Fibroblast of the aortic adventitia (primary cell): Measurements from ENCODE around the gene NHERF2. TPM values are rescaled to one million over a fixed set of nuclear protein-coding genes. Genes with fewer than 3 reads are reported as not detected.

Experiments used
- DNase-seq: peaks from one replicate; pipeline ENCODE4 v3.0.0-alpha.2; 2010; ENCODE audit warnings: low read depth
- H3K4me3 ChIP-seq: 2 replicates; pipeline ENCODE4 v1.5.1; 2011; ENCODE audit warnings: low read depth, mild to moderate bottlenecking, control low read depth, low read length, moderate library complexity
- total RNA-seq: library from RNA; depleted of rRNA; stranded (reverse); fragments of >200 nt; gene quantifications from 2 replicates; pipeline ENCODE4 v1.2.3, GENCODE V29; 2012; ENCODE audit warnings: low replicate concordance
- TF ChIP-seq, protein P1 (sequence below): IDR thresholded peaks from 2 replicates; pipeline ENCODE4 v1.5.1; 2011; ENCODE audit warnings: mild to moderate bottlenecking, low read length, control low read depth, inconsistent platforms; ENCODE audit not compliant: insufficient read depth

The NHERF2 gene
- 11.5 and 26.3 TPM in 2 replicates for total RNA-seq

DNA sequence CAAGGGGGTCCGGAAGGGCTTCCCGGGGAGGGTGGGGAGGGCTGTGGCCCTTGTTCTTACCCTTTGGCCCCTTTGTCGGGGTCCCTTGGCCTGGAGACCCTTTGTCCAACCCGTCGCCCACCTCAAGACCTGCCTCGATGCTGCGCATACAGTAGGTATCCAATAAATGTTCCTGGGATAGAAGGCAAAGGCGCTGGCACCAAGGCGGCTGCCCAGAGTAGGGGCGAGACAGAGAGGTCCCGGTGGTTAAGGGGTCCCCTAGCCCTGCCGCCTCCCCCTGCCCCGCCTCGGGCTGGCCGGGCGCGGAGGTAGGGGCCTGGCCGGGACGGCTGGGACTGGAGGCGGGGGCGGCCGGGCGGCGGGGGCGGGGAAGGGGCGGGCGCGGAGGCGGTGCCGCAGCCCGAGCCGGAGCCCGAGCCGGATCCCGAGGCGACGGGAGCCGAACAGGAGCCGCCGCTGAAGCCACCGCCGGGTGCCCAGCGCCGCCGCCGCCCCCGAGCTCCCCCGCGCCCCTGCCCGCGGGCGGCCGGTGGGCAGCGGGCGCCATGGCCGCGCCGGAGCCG lies at the start of gene NHERF2:
Gene NHERF2 (plus strand): TSS at position 442 of the 563 bp plus-strand sequence. CDS start 104 bp downstream, at position 546.
- TF ChIP-seq, protein P1, sequence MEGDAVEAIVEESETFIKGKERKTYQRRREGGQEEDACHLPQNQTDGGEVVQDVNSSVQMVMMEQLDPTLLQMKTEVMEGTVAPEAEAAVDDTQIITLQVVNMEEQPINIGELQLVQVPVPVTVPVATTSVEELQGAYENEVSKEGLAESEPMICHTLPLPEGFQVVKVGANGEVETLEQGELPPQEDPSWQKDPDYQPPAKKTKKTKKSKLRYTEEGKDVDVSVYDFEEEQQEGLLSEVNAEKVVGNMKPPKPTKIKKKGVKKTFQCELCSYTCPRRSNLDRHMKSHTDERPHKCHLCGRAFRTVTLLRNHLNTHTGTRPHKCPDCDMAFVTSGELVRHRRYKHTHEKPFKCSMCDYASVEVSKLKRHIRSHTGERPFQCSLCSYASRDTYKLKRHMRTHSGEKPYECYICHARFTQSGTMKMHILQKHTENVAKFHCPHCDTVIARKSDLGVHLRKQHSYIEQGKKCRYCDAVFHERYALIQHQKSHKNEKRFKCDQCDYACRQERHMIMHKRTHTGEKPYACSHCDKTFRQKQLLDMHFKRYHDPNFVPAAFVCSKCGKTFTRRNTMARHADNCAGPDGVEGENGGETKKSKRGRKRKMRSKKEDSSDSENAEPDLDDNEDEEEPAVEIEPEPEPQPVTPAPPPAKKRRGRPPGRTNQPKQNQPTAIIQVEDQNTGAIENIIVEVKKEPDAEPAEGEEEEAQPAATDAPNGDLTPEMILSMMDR: no peak
- no peak for DNase-seq
- peak within 1 kb of the TSS; percentile 67 for H3K4me3 ChIP-seq

DNA sequence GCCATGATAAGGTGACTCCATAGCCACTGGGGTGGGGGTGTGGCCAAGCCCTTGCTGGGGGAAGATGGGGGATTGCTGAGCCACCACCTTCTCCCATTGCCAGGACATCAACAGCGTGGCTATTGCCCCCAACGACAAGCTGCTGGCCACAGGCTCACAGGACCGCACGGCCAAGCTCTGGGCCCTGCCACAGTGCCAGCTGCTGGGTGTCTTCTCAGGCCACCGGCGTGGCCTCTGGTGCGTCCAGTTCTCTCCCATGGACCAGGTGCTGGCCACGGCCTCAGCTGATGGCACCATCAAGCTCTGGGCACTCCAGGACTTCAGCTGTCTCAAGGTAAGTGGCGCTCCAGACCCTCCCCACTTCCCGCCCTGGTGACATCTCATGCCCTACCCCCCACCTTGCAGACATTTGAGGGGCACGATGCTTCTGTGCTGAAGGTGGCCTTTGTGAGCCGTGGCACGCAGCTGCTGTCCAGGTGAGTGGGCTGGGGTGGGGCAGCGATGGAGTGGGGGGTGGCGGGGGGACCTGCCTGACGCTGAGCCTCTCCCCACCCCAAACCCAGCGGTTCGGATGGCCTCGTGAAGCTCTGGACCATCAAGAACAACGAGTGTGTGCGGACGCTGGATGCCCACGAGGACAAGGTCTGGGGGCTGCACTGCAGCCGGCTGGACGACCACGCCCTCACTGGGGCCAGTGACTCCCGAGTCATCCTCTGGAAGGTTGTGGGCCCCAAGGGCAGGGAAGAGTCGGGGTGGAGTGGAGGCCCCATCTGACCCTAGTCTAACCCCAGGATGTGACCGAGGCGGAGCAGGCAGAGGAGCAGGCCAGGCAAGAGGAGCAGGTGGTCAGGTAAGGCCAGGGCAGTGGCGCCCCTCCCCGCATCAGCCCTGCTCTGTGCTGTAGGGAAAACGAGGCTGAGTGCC lies 49.5 kb upstream of the NHERF2 start:
- TF ChIP-seq, protein P1: no peak
- no peak for DNase-seq
- H3K4me3 ChIP-seq: no peak overlapping the region

DNA sequence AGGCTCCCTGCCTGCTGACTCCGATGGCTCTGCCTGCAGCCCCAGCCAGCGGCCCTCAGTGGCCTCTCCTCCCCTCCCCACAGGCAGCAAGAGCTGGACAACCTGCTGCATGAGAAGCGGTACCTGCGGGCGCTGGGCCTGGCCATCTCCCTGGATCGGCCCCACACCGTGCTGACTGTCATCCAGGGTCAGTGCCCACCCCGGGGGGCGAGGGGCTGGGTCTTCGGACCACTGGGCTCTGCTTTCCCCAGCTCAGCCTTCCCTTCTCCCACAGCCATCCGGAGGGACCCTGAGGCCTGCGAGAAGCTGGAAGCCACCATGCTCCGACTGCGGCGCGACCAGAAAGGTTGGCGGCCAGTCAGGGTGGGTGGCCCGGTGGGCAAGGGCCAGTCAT lies 48.8 kb upstream of the NHERF2 start:
- TF ChIP-seq, protein P1: no peak

DNA sequence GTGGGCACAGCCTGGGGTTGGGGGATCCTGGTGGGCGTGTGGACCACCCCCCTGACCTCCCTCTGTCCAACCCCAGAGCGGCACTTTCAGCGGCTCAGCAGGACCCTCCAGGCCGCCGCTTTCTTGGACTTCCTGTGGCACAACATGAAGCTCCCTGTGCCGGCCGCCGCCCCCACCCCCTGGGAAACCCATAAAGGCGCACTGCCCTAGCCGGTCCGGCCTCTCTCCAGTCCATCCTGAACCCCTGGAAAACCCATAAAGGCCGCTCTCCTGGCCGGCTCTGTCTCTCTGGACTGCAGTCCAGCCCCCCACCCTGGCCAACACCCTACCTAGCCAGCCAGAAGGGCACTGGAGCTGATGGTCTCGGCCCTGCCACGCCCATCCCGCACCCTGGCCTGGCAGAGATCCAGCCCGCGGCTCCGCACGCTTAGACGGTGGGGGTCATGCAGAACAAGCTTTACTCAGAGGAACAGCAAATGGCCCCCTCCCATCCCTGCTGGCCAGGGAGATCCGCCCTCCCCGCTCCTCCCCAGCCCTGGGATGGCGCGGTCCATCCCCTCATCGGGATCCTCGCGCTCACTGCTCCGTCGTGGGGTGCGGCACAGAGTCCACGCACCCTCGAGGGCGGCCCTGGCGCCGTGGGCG lies 48.1 kb upstream of the NHERF2 start:
- no peak overlapping the region for H3K4me3 ChIP-seq
- TF ChIP-seq, protein P1: no peak
- DNase-seq: no peak

More for the DNA sequence above, 48.8 kb upstream of the NHERF2 start:
- DNase-seq: no peak
- no peak overlapping the region for H3K4me3 ChIP-seq

DNA sequence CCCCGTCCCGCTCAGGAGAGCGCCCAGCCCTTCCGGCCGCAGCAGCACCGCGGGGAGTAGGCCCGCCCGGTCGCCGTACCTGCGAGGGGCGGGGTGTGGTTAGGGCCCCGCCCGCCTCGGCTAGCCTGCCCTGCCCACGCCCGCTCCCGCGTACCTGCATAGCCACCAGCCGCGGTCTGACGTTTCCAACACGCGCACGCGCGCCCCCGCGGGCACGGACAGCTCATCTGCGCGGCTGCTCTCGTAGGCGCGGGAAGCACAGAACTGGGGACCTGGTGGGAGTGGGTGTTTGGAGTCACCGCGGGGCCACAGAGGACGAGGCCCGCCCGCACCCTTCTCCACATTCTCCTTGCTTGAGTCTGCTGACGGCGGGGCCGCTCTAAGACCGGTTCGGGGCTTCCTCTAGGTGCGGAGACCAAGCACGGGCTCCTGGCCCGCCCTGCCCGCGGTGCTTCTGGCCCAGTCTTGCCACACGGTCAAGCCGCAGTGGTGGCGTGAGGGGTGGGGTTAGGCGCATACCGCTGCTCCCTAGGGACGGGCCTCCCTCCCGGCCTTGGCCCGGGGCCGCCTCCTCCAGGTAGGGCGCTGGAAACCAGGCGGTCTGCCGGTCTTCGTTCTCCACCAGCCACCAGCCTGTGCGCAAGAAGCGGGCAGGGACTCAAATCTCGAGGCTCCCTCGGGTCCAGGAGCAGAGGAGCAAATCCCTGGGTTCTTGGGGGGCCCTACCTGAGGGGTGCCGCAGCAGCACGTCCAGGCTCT lies 47.3 kb upstream of the NHERF2 start:
- no peak overlapping the region for H3K4me3 ChIP-seq
- no peak for DNase-seq
- TF ChIP-seq, protein P1: no peak
